Measurements from ENCODE around the gene CSNK2B.

The CSNK2B gene

GRCh38 chr6:31717499-31718222 lies 51.8 kb downstream of the CSNK2B start:
- no peak for DNase-seq

GRCh38 chr6:31718265-31718664 lies 52.4 kb downstream of the CSNK2B start:
- no peak for DNase-seq

GRCh38 chr6:31719001-31719400 lies 53.1 kb downstream of the CSNK2B start:
- no peak for DNase-seq
